HepG2 (cell line): ENCODE results near the gene ASB7.

Experiments used
- NR2F1 ChIP-seq, 2 experiments: fragments of 450-650 bp in 1 of 2; formaldehyde crosslinking in 1 of 2; IDR thresholded peaks; 2 replicates each; pipeline versions ENCODE4 v1.5.0 to v1.6.1; 2016 to 2020; ENCODE audit warnings: mild to moderate bottlenecking in 1 of 2, missing compliant biosample characterization in 1 of 2, missing genetic modification reagents in 1 of 2, moderate library complexity in 1 of 2
- SKI ChIP-seq: fragments of 450-650 bp; IDR thresholded peaks from one replicate; pipeline ENCODE4 v1.6.1; 2018; ENCODE audit warnings: mild to moderate bottlenecking; ENCODE audit not compliant: partially characterized antibody
- ZNF660 ChIP-seq: sonication (generic); formaldehyde crosslinking; IDR thresholded peaks from 2 replicates; pipeline ENCODE4 v1.5.1; 2020; ENCODE audit warnings: mild to moderate bottlenecking, low read depth, missing genetic modification reagents, borderline replicate concordance

DNA sequence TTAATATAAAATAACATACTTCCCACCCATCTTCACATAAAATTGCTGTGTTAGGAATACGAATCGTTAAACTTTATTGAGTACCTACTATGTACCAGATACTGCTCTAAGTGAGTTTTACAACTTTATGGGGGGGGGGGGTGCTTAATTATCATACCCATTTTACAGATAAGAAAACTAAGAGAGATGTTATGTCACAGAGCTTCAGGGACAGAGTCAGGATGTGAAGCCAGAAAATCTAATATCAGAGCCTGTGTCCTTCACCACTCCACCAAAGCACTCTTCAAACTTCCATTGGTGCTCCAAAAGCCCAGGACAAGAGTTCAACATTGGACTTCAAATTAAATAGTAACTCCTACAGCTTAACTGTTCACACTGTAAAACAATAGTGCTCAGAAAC lies 9.0 kb upstream of the ASB7 start:
- TF ChIP-seq ZNF660 (CRISPR knock-in tag): no peak
- no peak for TF ChIP-seq NR2F1 (CRISPR knock-in tag; IDR thresholded peaks at IDR 0.05)
- TF ChIP-seq SKI: no peak
